HCT116 (cell line): ENCODE results near the gene RIMS1. TPM values are rescaled to one million over a fixed set of nuclear protein-coding genes. Genes with fewer than 3 reads are reported as not detected.

Experiments used
- ATAC-seq: fragments of 200-7000 bp; cut with Tn5 transposase; 2 replicates; pipeline ENCODE4 v1.9.1; 2020; ENCODE audit warnings: mild to moderate bottlenecking, moderate library complexity
- BruUV-seq: library from RNA; stranded (reverse); fragments of 400-500 nt; replicated peaks from 2 replicates; lab custom pipeline; 2021; lab: Mats Ljungman, UMichigan
- CTCF ChIA-PET: fragments of 300-600 bp; sonication (Branson Sonifier 250); formaldehyde crosslinking; loops from one replicate; lab custom pipeline; 2021; ENCODE audit warnings: antibody characterized with exemption; lab: Charles Lee
- POLR2A ChIA-PET: fragments of 300-600, 350-600 bp; sonication (Branson Sonifier 250); formaldehyde crosslinking; loops from one replicate; lab custom pipeline; 2021; ENCODE audit warnings: antibody characterized with exemption; lab: Charles Lee
- RAD21 ChIA-PET, 2 experiments: fragments of 300-600 bp; sonication (Branson Sonifier 250); formaldehyde crosslinking; loops; one replicate each; lab custom pipeline; 2023; ENCODE audit warnings: low total read pairs in 2 of 2; ENCODE audit not compliant: uncharacterized antibody in 2 of 2, unreplicated experiment in 2 of 2, low non-redundant PET in 1 of 2; lab: Charles Lee
- DNase-seq: peaks from one replicate; pipeline ENCODE4 v3.0.0-alpha.2; 2010; ENCODE audit warnings: low read depth, low spot score
- H2AFZ ChIP-seq: fragments of 200-600 bp; shearing (Covaris generic), sonication (generic); 2 replicates; pipeline ENCODE4 v1.6.1; 2017; ENCODE audit warnings: low read depth, mixed run types, mixed read lengths, antibody characterized with exemption, low read length; ENCODE audit not compliant: poor library complexity, severe bottlenecking
- H3K27ac ChIP-seq: 2 replicates; pipeline ENCODE4 v1.5.1; 2012; ENCODE audit warnings: low read depth, low read length
- H3K27me3 ChIP-seq: fragments of 200-600 bp; sonication (generic); 2 replicates; pipeline ENCODE4 v1.6.1; 2016; ENCODE audit warnings: mixed run types, low read length, mixed read lengths; ENCODE audit not compliant: insufficient read depth
- H3K36me3 ChIP-seq, 2 experiments: fragments of 200-500 bp in 1 of 2; fragments of 200-600 bp in 1 of 2; sonication (Bioruptor generic) in 1 of 2; sonication (generic) in 1 of 2; 2 replicates each; pipeline versions ENCODE4 v1.5.1 to v1.6.1; 2014 to 2016; ENCODE audit warnings: low read length in 2 of 2, inconsistent platforms in 1 of 2, mixed read lengths in 1 of 2, mixed run types in 1 of 2; ENCODE audit not compliant: insufficient read depth in 2 of 2, control insufficient read depth in 1 of 2
- H3K4me1 ChIP-seq, 2 experiments: fragments of 200-600 bp in 1 of 2; sonication (generic) in 1 of 2; 2 replicates each; pipeline versions ENCODE4 v1.5.1 to v1.6.1; 2012 to 2017; ENCODE audit warnings: low read length in 2 of 2, inconsistent platforms in 1 of 2, mild to moderate bottlenecking in 1 of 2, mixed read lengths in 1 of 2, mixed run types in 1 of 2, moderate library complexity in 1 of 2; ENCODE audit not compliant: insufficient read depth in 2 of 2, control insufficient read depth in 1 of 2
- H3K4me2 ChIP-seq: fragments of 200-600 bp; sonication (generic); 2 replicates; pipeline ENCODE4 v1.6.1; 2017; ENCODE audit warnings: mixed run types, low read length, mixed read lengths
- H3K4me3 ChIP-seq, 2 experiments: fragments of 200-600 bp in 1 of 2; sonication (generic) in 1 of 2; replicated peaks in 1 of 2; 2 replicates each; pipeline ENCODE4 v1.5.1; 2011 to 2016; ENCODE audit warnings: low read length in 2 of 2, control low read depth in 1 of 2, low read depth in 1 of 2, mild to moderate bottlenecking in 1 of 2, mixed read lengths in 1 of 2, mixed run types in 1 of 2
- H3K79me2 ChIP-seq: fragments of 200-600 bp; sonication (generic); 2 replicates; pipeline ENCODE4 v1.6.1; 2017; ENCODE audit warnings: mild to moderate bottlenecking, mixed run types, low read length, moderate library complexity, mixed read lengths; ENCODE audit not compliant: insufficient read depth
- H3K9ac ChIP-seq: fragments of 200-600 bp; sonication (generic); 2 replicates; pipeline ENCODE4 v1.6.1; 2016; ENCODE audit warnings: low read length, mixed read lengths
- H3K9me2 ChIP-seq: fragments of 200-600 bp; sonication (generic), shearing (Covaris generic); 2 replicates; pipeline ENCODE4 v1.6.1; 2017; ENCODE audit warnings: mixed run types, mild to moderate bottlenecking, moderate library complexity; ENCODE audit not compliant: insufficient read depth
- H3K9me3 ChIP-seq, 2 experiments: fragments of 200-500 bp in 1 of 2; fragments of 200-600 bp in 1 of 2; sonication (Bioruptor generic) in 1 of 2; sonication (generic) in 1 of 2; 2 replicates each; pipeline ENCODE4 v1.6.1; 2014 to 2017; ENCODE audit warnings: low read length in 2 of 2, mixed read lengths in 2 of 2, inconsistent platforms in 1 of 2, low read depth in 1 of 2, mild to moderate bottlenecking in 1 of 2, mixed run types in 1 of 2, moderate library complexity in 1 of 2; ENCODE audit not compliant: control insufficient read depth in 1 of 2, insufficient read depth in 1 of 2
- H4K20me1 ChIP-seq: fragments of 200-600 bp; sonication (generic), shearing (Covaris generic); 2 replicates; pipeline ENCODE4 v1.6.1; 2017; ENCODE audit warnings: mixed run types, mild to moderate bottlenecking, moderate library complexity; ENCODE audit not compliant: insufficient read depth
- CBX3 ChIP-seq: IDR thresholded peaks from 2 replicates; pipeline ENCODE4 v1.6.1; 2012; ENCODE audit warnings: low read depth
- CTCF ChIP-seq, 3 experiments: fragments of 200-600 bp in 1 of 3; sonication (generic) in 1 of 3; IDR thresholded peaks in 2 of 3; conservative IDR thresholded peaks in 1 of 3; 2 replicates each; pipeline ENCODE4 v1.5.1; 2012 to 2017; ENCODE audit warnings: low read depth in 2 of 3, low read length in 2 of 3, antibody characterized with exemption in 1 of 3, borderline replicate concordance in 1 of 3, control low read depth in 1 of 3, mild to moderate bottlenecking in 1 of 3, mixed read lengths in 1 of 3, mixed run types in 1 of 3, moderate library complexity in 1 of 3; ENCODE audit not compliant: insufficient read depth in 1 of 3
- ELF1 ChIP-seq: IDR thresholded peaks from 2 replicates; pipeline ENCODE4 v1.6.1; 2012; ENCODE audit warnings: low read depth, borderline replicate concordance
- EZH2 ChIP-seq: fragments of 200-600 bp; sonication (generic); IDR thresholded peaks from 2 replicates; pipeline ENCODE4 v1.6.1; 2017; ENCODE audit warnings: antibody characterized with exemption, mixed run types
- EZH2phosphoT487 ChIP-seq: fragments of 200-600 bp; IDR thresholded peaks from 2 replicates; pipeline ENCODE4 v1.6.1; 2018; ENCODE audit warnings: antibody characterized with exemption, borderline replicate concordance
- FOSL1 ChIP-seq: IDR thresholded peaks from 2 replicates; pipeline ENCODE4 v1.6.1; 2012; ENCODE audit warnings: low read depth
- JUND ChIP-seq: IDR thresholded peaks from 2 replicates; pipeline ENCODE4 v1.6.1; 2012
- POLR2AphosphoS5 ChIP-seq: IDR thresholded peaks from 2 replicates; pipeline ENCODE4 v1.6.1; 2011; ENCODE audit warnings: mild to moderate bottlenecking, low read depth, low read length, moderate library complexity
- RAD21 ChIP-seq: IDR thresholded peaks from 2 replicates; pipeline ENCODE4 v1.6.1; 2012; ENCODE audit warnings: low read depth, mild to moderate bottlenecking
- REST ChIP-seq: IDR thresholded peaks from 2 replicates; pipeline ENCODE4 v1.6.1; 2012; ENCODE audit warnings: low read depth
- SIN3A ChIP-seq: IDR thresholded peaks from 2 replicates; pipeline ENCODE4 v1.6.1; 2012; ENCODE audit warnings: low read depth
- SP1 ChIP-seq: IDR thresholded peaks from 2 replicates; pipeline ENCODE4 v1.6.1; 2012; ENCODE audit warnings: low read depth
- SRF ChIP-seq: IDR thresholded peaks from 2 replicates; pipeline ENCODE4 v1.6.1; 2012; ENCODE audit warnings: low read depth
- TCF7L2 ChIP-seq: IDR thresholded peaks from 2 replicates; pipeline ENCODE4 v1.7.0; 2011; ENCODE audit warnings: borderline replicate concordance, inconsistent platforms; ENCODE audit not compliant: insufficient read depth, insufficient read length; ENCODE audit errors: extremely low read depth
- ZFX ChIP-seq: fragments of 450-650 bp; IDR thresholded peaks from 2 replicates; pipeline ENCODE4 v1.6.1; 2017
- intact Hi-C: fragments of 100-400 bp; cut with micrococcal nuclease; formaldehyde crosslinking; loops from 2 replicates; pipeline ENCODE4 v1.10.0; 2022
- total RNA-seq: library from RNA; stranded (reverse); gene quantifications from one replicate; pipeline ENCODE4 v1.2.1, GENCODE V29; 2021; ENCODE audit not compliant: unreplicated experiment
- TF ChIP-seq, protein P1 (sequence below): IDR thresholded peaks from 2 replicates; pipeline ENCODE4 v1.6.1; 2012

RIMS1 gene
- total RNA-seq, 1 experiment from 2014 or later = not detected

GRCh38 chr6:72081871-72082270 is 195.5 kb downstream of the RIMS1 start (continued):
- TF ChIP-seq POLR2AphosphoS5 = no peak
- no peak for TF ChIP-seq TCF7L2
- no peak for TF ChIP-seq JUND
- no peak for TF ChIP-seq RAD21
- TF ChIP-seq SP1 = no peak

- ChIA-PET POLR2A (no interaction called here), CTCF (interaction anchor here (1.9 kb wide), 1 partner anchor 462 kb away, joined by 6 read pairs; no protein-coding TSS in a partner anchor), RAD21 (no interaction called here)
- H3K9me3 ChIP-seq = no peaks in the 10 kb centered on the region
- no peaks in the 10 kb centered on the region for H3K9me2 ChIP-seq
- no peaks in the 10 kb centered on the region for H3K36me3 ChIP-seq
- H3K9ac ChIP-seq = no peak overlapping the region
- no peak overlapping the region for H3K4me2 ChIP-seq
- no TSS peak for BruUV-seq
- no peak overlapping the region for H3K27ac ChIP-seq
- H3K4me3 ChIP-seq = no peak overlapping the region
- H4K20me1 ChIP-seq = no peaks in the 10 kb centered on the region
- ATAC-seq = no peak
- TF ChIP-seq EZH2phosphoT487 (no peak), FOSL1 (no peak), SIN3A (no peak), ELF1 (no peak), EZH2 (no peak), JUND (no peak), REST (no peak), SRF (no peak), ZFX (no peak), POLR2AphosphoS5 (no peak), CTCF (IDR thresholded peaks at IDR 0.05 in 2 of 3, conservative IDR thresholded peaks at IDR 0.05 in 1 of 3; ENCODE audit: borderline replicate concordance in 1 of 3, insufficient read depth in 1 of 3, low read depth in 2 of 3, low read length in 2 of 3) (no peak), CBX3 (no peak), RAD21 (no peak)
- TF ChIP-seq, protein P1, sequence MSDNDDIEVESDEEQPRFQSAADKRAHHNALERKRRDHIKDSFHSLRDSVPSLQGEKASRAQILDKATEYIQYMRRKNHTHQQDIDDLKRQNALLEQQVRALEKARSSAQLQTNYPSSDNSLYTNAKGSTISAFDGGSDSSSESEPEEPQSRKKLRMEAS = no peak
- no peak overlapping the region for H2AFZ ChIP-seq
- no peaks in the 10 kb centered on the region for H3K4me1 ChIP-seq
- no peaks in the 10 kb centered on the region for H3K27me3 ChIP-seq
- H3K79me2 ChIP-seq = no peaks in the 10 kb centered on the region
- intact Hi-C loops = loop anchor here (1.0 kb wide), 2 partner anchors 462 to 700 kb away; no protein-coding TSS in a partner anchor
- no peak for DNase-seq
Measured at GRCh38 chr6:72083976-72084375, 197.6 kb downstream of the RIMS1 start.
